Thoracic aorta (tissue), 2 donors: ENCODE measurements around the gene CPM. TPM values are rescaled to one million over a fixed set of nuclear protein-coding genes. Genes with fewer than 3 reads are reported as not detected.

Experiments used
- ATAC-seq: fragments of 150-250 bp; one replicate; pipeline ENCODE4 v1.8.0; 2017; ENCODE audit warnings: low read depth; ENCODE audit not compliant: insufficient number of reproducible peaks, low FRiP score
- DNase-seq: peaks from one replicate; pipeline ENCODE4 v3.0.0-alpha.2; 2020; ENCODE audit warnings: low spot score
- H3K27ac ChIP-seq, 2 donors: fragments of 200-600 bp; sonication (generic); 1 replicate in 1 of 2; 2 replicates in 1 of 2; pipeline ENCODE4 v1.5.1; 2016; ENCODE audit warnings: mild to moderate bottlenecking in 2 of 2, moderate library complexity in 2 of 2
- H3K27me3 ChIP-seq: fragments of 200-600 bp; sonication (generic); replicated peaks from 2 replicates; pipeline ENCODE4 v1.6.0; 2016; ENCODE audit warnings: mild to moderate bottlenecking; ENCODE audit not compliant: insufficient read depth
- H3K36me3 ChIP-seq: fragments of 200-600 bp; sonication (generic); one replicate; pipeline ENCODE4 v1.5.1; 2016
- H3K4me1 ChIP-seq, 2 donors: fragments of 200-600 bp; sonication (generic); 1 replicate in 1 of 2; 2 replicates in 1 of 2; pipeline versions ENCODE4 v1.5.1 to v1.6.0; 2016; ENCODE audit warnings: low read depth in 2 of 2, mild to moderate bottlenecking in 1 of 2; ENCODE audit not compliant: control insufficient read depth in 1 of 2
- H3K4me3 ChIP-seq: fragments of 200-600 bp; sonication (generic); 2 replicates; pipeline ENCODE4 v1.5.1; 2016; ENCODE audit warnings: mild to moderate bottlenecking
- H3K9me3 ChIP-seq: fragments of 200-600 bp; sonication (generic); 2 replicates; pipeline ENCODE4 v1.5.1; 2016
- total RNA-seq, 2 donors: library from RNA; depleted of rRNA; stranded (reverse); fragments of >200 nt; gene quantifications; one replicate each; pipeline versions ENCODE4 v1.1.0 to v1.2.3, GENCODE V29; 2016
- TF ChIP-seq, protein P1 (sequence below): fragments of 200-600 bp; sonication (generic); IDR thresholded peaks from one replicate; pipeline ENCODE4 v1.5.1; 2019; ENCODE audit warnings: antibody characterized with exemption

Gene CPM
- total RNA-seq, 2 donors from 2014 or later: 22.1 to 62.3 TPM

DNA sequence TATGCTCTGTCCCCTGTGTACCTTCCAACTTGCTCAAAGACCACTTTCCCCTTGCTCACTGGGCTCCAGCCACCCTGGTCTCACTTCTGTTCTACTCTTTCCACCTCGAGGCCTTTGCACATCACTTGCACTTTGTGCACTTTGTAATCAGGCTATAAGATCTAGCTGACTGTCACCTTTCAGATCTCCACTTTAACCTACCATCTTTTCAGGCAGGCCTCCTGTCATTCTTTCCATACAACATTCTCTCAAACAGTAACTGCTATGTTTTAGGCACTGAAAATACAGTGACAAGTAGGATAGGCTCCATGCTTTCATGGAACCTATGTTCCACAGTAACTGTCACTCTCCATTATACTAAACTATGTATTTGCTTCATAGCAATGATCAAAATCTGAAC lies 14.0 kb downstream of the CPM start:
- ATAC-seq: no peak
- no peaks in the 10 kb centered on the region for H3K27me3 ChIP-seq
- TF ChIP-seq, protein P1, sequence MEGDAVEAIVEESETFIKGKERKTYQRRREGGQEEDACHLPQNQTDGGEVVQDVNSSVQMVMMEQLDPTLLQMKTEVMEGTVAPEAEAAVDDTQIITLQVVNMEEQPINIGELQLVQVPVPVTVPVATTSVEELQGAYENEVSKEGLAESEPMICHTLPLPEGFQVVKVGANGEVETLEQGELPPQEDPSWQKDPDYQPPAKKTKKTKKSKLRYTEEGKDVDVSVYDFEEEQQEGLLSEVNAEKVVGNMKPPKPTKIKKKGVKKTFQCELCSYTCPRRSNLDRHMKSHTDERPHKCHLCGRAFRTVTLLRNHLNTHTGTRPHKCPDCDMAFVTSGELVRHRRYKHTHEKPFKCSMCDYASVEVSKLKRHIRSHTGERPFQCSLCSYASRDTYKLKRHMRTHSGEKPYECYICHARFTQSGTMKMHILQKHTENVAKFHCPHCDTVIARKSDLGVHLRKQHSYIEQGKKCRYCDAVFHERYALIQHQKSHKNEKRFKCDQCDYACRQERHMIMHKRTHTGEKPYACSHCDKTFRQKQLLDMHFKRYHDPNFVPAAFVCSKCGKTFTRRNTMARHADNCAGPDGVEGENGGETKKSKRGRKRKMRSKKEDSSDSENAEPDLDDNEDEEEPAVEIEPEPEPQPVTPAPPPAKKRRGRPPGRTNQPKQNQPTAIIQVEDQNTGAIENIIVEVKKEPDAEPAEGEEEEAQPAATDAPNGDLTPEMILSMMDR: no peak
- H3K9me3 ChIP-seq: no peaks in the 10 kb centered on the region
- no peak overlapping the region for H3K27ac ChIP-seq
- peaks cover 10 to 12% of the 10 kb centered on the region in 2 donors for H3K4me1 ChIP-seq
- no peak overlapping the region for H3K4me3 ChIP-seq
- no peak for DNase-seq
- H3K36me3 ChIP-seq: no peaks in the 10 kb centered on the region

- TF ChIP-seq, protein P1: no peak
- ATAC-seq: no peak
These were observed 17.9 kb downstream of the CPM start for GRCh38 chr12:68915055-68915454.

DNA sequence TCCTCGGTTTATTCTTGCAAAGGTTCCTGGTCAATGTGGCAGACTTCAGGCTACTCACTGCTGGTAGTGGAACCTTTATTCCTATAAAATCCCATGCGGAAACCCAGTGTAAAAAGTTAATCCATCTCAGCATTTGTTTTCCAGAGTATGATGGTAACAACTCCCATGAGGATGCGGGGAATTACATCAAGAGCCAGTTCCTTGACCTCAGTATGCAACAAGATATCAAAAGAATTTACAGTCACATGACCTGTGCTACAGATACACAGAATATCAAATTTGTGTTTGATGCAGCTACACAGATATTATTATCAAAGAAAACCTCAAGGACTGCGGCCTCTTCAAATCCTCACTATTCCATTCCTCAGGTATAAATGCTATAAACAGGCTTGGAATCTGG lies 19.3 kb downstream of the CPM start:
- H3K27ac ChIP-seq: no peak overlapping the region
- H3K36me3 ChIP-seq: no peaks in the 10 kb centered on the region
- H3K9me3 ChIP-seq: no peaks in the 10 kb centered on the region
- DNase-seq: no peak
- no peaks in the 10 kb centered on the region for H3K27me3 ChIP-seq
- no peak overlapping the region for H3K4me3 ChIP-seq
- TF ChIP-seq, protein P1: no peak
- H3K4me1 ChIP-seq: peaks cover 11 to 12% of the 10 kb centered on the region in 2 donors
- ATAC-seq: no peak

More at GRCh38 chr12:68915055-68915454, 17.9 kb downstream of the CPM start:
- H3K36me3 ChIP-seq: no peaks in the 10 kb centered on the region
- no peak for DNase-seq
- no peaks in the 10 kb centered on the region for H3K9me3 ChIP-seq
- H3K4me3 ChIP-seq: no peak overlapping the region
- H3K27me3 ChIP-seq: no peaks in the 10 kb centered on the region
- H3K4me1 ChIP-seq: peaks cover 11 to 12% of the 10 kb centered on the region in 2 donors
- peak overlapping the region in 1 of 2 donors; percentile 35 for H3K27ac ChIP-seq

GRCh38 chr12:68912916-68913315 lies 20.1 kb downstream of the CPM start:
- DNase-seq (no peak), ATAC-seq (no peak)
- Histone ChIP-seq H3K4me3 (no peak overlapping the region), H3K9me3 (no peaks in the 10 kb centered on the region), H3K27ac (no peak overlapping the region), H3K27me3 (no peaks in the 10 kb centered on the region), H3K36me3 (no peaks in the 10 kb centered on the region), H3K4me1 (peaks cover 11 to 12% of the 10 kb centered on the region in 2 donors)
- TF ChIP-seq, protein P1: no peak

DNA sequence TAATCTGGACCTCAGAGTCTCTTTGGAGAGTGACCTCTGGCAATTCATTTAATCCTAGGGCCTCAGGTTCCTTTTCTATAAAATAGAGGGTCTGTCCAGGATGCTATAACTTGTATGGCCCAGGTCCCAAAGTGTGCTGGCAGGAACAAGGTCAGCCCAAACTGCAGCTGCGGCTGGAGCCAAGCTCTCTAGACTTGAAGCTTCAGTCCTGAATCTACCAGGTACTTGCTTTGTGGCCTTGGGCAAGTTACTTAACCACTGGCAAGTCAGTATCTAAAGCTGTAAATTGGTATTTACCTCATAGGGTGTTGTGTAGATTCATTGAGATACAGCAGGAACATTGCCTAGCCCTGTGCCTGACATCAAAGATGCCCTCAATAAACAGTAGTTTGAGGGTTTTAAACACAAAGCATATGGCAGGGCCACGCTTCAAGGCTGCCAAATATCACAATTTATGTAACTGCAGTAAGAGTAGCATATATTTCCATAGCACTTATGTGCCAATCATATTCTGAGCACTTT lies 21.7 kb downstream of the CPM start:
- Histone ChIP-seq H3K9me3 (no peaks in the 10 kb centered on the region), H3K27ac (no peak overlapping the region), H3K4me3 (no peak overlapping the region), H3K4me1 (peaks cover 11 to 12% of the 10 kb centered on the region in 2 donors), H3K27me3 (no peaks in the 10 kb centered on the region), H3K36me3 (no peaks in the 10 kb centered on the region)
- DNase-seq (no peak), ATAC-seq (no peak)
- TF ChIP-seq, protein P1: no peak
